Thyroid gland (tissue), 4 donors: ENCODE measurements around the gene LAIR2.

Experiments used
- CTCF ChIP-seq, 6 experiments: fragments of 200-600 bp in 3 of 6; fragments of 450-650 bp in 3 of 6; sonication (generic) in 3 of 6; IDR thresholded peaks; one replicate each; pipeline ENCODE4 v1.5.1; 2016 to 2019; ENCODE audit warnings: antibody characterized with exemption in 6 of 6, mild to moderate bottlenecking in 2 of 6, inconsistent platforms in 1 of 6, moderate library complexity in 1 of 6
- POLR2A ChIP-seq, 2 donors: fragments of 450-650 bp; IDR thresholded peaks; one replicate each; pipeline ENCODE4 v1.6.1; 2017; ENCODE audit warnings: antibody characterized with exemption in 2 of 2, mild to moderate bottlenecking in 2 of 2, moderate library complexity in 1 of 2

GRCh38 chr19:54458648-54459281, 43.9 kb upstream of the LAIR2 start:
- TF ChIP-seq CTCF (IDR thresholded peaks at IDR 0.05): no peak
- TF ChIP-seq POLR2A (IDR thresholded peaks at IDR 0.05): no peak
